GM21576 (cell line): ENCODE measurements around the gene TNRC6A.
"Not testable (repeated sequence)": the region's sequence is repeated elsewhere in the genome, so short reads cannot be mapped to it uniquely, and the experiment has no call there.

ENCODE experiments used
- ATAC-seq: cut with Tn5 transposase; IDR thresholded peaks from one replicate; pipeline ENCODE4 v1.9.1; 2021; ENCODE audit warnings: mild to moderate bottlenecking, moderate library complexity; ENCODE audit not compliant: unreplicated experiment

Gene TNRC6A

DNA sequence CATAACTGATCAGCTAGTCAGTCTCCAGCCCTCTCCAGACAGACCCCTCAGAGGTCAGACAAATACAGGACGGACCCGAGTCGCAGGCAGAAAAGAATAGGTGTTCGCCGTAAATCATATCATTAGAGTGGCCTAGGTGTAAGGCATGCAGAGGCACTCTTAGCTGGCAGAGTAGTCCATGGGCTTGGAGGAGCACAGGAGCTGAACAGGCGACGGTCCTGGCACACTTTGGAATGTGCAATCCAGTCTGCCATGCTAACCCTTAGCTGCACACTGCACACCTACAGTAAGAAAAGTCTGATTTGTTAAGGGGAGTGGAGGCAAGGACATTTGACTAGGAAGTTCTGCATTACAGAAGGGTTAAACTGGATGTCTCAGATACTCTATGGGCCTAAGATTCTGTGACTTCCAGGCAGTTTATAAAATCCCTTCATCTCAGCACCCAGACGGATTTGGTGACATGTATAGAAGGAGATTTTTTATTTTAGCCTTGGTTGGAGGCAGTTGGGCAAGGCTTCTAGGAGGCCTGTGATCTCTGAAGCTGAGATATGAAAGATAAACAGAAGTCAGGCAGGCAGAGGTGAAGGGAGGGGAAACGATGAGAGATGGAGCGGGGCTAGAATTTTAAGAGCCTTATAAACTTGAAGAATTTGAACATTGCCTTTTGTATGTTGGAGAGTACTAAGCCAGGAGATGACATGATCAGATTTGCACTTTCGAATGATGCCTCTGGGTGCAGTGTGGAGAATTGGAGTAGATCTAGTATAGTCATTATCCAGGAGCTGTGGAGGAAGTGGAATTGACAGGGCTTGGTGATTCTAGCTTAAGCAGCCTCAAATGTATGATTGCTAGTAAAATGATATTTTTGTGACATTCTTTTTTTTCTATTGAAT lies 81.7 kb downstream of the TNRC6A start:
- ATAC-seq = no peak

- ATAC-seq = not testable (repeated sequence)
Observed at GRCh38 chr16:24812813-24813212, 83.4 kb downstream of the TNRC6A start.

- ATAC-seq = no peak
Observed at GRCh38 chr16:24815021-24815420, 85.6 kb downstream of the TNRC6A start.

DNA sequence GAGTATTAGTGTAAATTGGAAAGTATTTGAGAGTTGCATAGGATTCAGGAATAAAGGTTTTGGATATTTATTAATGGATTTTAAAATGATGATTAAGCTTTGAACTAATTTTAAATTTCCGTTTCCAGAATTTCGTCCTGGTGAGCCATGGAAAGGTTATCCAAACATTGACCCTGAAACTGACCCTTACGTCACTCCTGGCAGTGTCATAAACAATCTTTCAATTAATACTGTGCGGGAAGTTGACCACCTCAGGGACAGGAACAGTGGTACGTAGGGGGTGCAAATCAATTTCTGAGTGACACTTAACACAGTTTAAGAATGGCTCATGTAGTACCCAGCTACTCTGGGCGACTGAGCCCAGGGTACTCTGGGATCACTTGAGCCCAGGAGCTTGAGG lies 87.2 kb downstream of the TNRC6A start:
- ATAC-seq = no peak

DNA sequence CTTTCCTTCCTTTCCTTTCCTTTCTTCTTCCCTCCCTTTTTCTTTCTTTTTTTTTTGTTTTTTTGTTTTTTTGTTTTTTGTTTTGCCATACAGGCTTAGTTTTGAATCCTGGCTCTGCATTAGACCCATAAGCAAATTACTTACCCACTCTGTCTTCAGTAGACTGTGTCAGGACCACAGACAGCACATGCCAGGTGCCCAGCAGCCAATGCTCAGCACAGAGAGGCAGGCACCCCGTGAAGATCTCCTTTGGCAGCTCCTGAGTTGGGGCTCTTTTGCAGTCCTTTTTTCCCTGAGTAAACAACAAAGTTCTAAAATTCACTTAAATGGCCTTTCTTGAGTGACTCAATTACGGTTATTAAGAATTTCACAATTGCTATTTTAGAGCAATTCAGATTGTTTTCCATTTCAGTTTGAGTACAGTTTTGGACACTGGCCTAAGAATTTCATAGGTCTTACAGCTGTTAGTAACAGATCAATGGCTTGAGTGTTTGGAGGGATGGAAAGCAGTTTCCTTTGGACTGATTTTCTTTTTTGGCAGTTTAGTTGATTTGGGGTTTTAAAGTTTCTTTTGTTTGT lies 90.1 kb downstream of the TNRC6A start:
- no peak for ATAC-seq

DNA sequence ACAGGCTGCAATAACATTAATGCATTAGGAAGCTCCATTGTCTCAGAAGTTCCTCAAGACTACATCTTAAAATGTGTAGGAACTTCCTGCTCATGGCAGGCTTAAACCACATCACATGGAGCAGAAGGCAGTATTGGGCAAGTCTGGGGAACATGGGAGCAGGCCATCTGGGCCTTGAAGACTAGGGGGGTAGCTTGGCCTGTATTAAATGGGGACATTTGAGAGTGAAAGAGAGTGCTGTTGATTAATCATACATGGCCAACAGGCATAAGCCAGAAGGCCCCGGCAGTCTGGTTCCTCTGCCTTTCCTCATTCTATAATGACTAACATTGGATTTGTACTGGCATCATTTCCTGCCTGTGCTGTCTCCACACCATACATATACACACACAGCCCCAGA lies 91.1 kb downstream of the TNRC6A start:
- ATAC-seq = no peak

DNA sequence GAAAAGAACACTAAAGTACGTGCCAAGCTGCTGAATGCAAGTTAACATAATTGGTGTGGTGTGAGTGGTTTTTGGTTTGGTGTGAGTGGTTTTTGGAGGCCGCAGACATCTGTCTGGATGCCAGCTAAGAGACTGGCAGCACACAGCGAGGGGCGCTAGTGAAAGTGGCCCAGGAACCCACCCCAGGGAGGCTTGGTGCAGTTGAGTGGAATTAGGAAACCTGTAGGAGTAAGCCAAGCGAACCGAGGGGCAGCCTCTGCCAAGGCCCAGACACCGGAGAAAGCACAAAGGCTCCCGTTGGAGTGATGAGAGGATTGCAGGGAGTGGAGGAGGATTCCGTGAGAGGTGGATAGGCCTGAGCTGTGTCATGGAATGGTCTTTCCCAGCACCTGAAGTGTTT lies 91.7 kb downstream of the TNRC6A start:
- ATAC-seq = no peak

DNA sequence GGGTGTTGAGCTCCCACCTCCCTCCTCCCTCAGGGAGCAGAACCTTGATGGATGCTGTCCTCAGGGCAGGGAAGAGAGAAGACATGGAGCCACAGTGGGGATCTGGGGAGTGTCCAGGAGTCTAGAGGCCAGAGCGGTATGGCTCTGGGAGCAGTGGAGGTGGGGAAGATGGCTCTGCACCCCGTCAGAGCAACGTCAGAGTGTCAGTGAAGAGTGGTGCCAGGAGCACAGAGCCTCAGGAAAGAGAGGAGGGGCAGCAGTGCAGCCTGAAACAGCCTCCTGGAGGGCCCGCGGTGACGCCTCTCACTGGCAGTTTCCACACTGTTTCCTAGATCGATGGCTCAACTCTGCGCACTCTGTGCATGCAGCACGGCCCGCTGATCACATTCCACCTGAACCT lies 93.1 kb downstream of the TNRC6A start:
- ATAC-seq = no peak

DNA sequence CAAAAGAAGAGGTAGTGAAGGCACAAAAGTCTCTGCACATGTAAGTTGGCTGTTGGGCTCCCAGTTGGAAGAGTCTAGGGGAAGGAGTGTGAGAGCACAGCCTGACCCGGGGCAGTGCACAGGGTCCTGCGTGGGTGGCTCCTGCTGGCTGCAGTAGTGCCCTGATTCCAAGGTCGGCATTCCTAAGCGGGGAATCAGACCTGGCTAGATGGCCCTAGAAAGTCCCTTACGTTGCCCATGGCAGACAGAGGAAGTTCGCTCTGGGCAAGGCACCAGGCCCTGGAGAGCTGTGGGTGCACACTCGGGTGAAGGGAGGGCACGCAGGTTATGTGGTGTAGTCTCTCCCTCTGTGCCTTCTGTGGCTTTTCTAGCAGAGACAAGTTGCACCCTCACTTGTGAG lies 93.5 kb downstream of the TNRC6A start:
- no peak for ATAC-seq

- no peak for ATAC-seq
Observed at GRCh38 chr16:24825696-24826095, 96.2 kb downstream of the TNRC6A start.

GRCh38 chr16:24826096-24826690 lies 96.7 kb downstream of the TNRC6A start:
- ATAC-seq = no peak

GRCh38 chr16:24826817-24827566 lies 97.5 kb downstream of the TNRC6A start:
- no peak for ATAC-seq

GRCh38 chr16:24829153-24829552 lies 99.7 kb downstream of the TNRC6A start:
- no peak for ATAC-seq

DNA sequence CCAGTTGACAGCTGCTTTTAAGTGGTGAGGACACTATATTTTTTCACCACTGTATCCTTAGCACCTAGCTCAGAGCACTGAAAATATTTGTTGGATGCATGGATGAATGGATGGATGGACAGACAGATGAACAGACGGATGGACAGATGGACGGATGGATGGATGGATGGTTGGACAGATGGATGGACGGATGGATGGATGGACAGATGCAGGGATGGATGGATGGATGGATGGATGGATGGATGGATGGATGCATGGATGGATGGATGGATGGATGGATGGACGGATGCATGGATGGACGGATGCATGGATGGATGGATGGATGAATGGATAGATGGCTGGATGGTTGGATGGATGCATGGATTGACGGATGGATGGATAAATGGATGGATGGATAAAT lies 103.9 kb downstream of the TNRC6A start:
- no peak for ATAC-seq

DNA sequence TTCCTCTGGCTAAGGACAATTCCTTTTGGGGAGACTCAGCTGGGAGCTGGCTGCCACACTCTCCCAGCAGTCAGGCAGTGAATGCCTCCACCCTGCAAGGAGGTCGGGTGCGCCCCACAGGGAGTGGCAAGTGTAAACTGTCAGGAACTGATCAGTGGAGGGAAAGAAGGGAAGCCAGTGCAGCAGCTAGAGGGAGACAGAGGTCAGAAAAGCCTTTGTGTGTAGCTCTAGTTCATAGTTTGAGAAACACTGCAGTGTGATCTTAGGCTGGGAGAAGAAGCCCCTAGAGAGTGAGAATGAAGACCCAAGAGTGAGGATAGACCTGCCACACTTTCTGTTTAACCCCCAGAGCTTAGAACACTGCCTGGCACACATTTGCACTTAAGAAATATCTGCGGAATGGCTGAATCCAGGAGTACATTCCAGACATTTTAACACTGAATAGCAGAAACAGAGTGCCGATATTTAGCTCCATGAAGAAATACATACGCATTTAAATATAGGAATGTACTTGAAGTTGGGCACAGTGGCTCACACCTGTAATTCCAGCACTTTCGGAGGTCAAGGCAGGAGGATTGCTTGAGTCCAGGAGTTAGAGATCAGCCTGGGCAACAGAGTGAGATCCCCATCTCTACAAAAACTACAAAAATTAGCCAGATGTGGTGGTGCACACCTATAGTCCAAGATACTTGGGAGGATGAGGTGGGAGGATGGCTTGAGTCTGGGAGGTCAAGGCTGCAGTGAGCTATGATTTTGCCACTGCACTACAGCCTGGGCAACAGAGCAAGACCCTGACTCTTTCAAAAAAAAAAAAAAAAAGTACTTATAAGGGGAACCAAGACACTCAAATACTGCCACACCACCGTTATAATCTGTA lies 105.2 kb downstream of the TNRC6A start:
- no peak for ATAC-seq

- no peak for ATAC-seq
Observed at GRCh38 chr16:24836836-24837235, 107.4 kb downstream of the TNRC6A start.

DNA sequence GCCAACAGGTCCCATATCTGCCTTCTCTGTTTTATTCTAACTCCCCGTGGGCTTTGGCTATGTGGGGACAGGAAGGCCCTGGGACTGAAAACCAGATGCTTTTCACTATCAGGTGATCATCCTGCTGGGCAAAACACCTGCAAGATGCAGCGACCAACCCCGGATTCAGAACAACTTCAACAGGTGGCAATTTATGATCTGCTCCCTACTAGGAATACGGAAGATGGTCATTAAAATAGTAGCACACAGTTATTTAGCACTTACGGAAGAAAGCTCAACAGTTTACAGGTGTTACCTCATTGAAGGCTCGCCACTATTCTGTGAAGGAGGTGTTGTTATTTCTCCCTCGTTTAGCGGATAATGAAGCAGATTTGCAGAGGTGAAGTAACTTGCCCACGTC lies 108.5 kb downstream of the TNRC6A start:
- ATAC-seq = no peak

- no peak for ATAC-seq
Observed at GRCh38 chr16:24838554-24839266, 109.3 kb downstream of the TNRC6A start.

DNA sequence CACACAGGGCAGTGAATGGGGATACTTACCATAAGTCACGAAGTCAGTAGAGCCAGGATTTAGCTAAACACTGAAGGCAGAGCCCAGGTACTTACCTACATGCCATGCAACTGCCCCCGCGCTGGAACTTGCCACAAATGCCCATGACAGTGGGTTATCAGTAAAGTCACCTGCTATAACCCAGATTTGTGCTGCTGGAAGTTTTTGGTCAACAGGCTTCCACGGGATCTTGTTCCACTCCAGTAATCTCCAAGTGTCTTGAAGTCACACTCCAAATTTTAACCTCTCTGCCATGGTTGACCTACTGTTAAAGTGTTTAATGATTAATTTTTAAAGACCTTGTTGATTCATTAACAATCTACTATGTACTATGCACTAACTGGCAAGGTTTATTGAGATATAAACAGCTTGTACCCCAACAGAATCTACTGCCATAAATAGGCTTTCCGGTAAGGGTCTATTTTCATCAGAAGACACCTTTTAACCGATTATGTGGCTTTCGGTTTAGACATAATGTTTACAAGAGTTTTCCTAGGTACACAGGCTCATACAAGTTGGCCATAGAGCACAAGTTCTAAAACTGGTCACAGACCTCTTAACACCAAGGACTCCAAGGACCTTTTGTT lies 110.0 kb downstream of the TNRC6A start:
- ATAC-seq = no peak
